ENCODE measurements around the gene YAP1. TPM values are rescaled to one million over a fixed set of nuclear protein-coding genes. Genes with fewer than 3 reads are reported as not detected.

Gene YAP1
- polyA plus RNA-seq, 1 donor from 2014 or later, result 0.46 TPM

DNA sequence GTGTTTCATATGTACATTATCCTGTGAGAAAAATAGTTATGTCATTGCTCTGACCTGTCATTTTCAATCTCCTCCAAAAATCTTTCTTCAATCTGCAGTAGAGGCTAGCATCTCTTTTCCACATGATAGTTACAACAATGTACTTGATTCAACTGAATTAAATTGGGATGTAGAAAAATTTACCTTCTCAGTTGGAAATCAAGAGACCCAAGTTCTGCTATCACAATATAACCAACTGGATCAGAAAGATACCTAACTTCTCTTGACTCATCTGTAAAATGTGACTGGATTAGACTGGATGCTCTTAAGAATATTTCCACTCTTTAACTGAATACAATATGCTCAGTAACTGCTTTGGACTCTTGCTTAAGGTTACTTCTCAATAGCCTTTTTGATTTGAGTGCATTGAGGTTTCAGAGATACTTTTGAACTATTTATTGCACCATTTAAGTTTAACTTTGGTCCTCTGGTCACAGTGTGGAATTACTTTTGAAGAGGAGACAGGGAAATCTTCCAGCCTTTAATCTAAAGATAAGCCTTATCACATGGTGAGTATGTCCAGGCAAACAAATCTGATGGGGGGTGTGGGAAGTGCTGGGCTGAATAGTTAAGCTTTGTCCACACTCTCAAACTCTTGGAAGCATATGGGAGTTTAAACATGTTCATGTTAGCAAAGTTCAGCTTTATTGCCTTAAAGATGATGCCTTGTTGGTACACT is 82.3 kb downstream of the YAP1 start:
- Histone ChIP-seq H3K4me2 (ENCODE audit: low read length) (no peak overlapping the region), H3K4me3 (ENCODE audit: low read length) (no peak overlapping the region), H3K79me2 (replicated peaks; ENCODE audit: insufficient read depth, low read length) (no peaks in the 10 kb centered on the region), H3F3A (ENCODE audit: insufficient read depth, low read length, poor library complexity, severe bottlenecking) (no peaks in the 10 kb centered on the region), H4K20me1 (ENCODE audit: insufficient read depth) (no peaks in the 10 kb centered on the region), H3K9me3 (ENCODE audit: low read length) (no peaks in the 10 kb centered on the region), H3K9ac (ENCODE audit: low read length) (no peak overlapping the region), H2AFZ (ENCODE audit: low read depth, low read length) (no peak overlapping the region), H3K27me3 (ENCODE audit: insufficient read depth, low read depth, low read length) (no peaks in the 10 kb centered on the region), H3K9me2 (ENCODE audit: insufficient read depth, low read length) (no peaks in the 10 kb centered on the region), H3K27ac (ENCODE audit: low read length) (no peak overlapping the region), H3K36me3 (ENCODE audit: insufficient read depth, low read length) (no peaks in the 10 kb centered on the region)
- TF ChIP-seq RAD21 (conservative IDR thresholded peaks at IDR 0.05) (no peak), EZH2 (IDR thresholded peaks at IDR 0.05; ENCODE audit: borderline replicate concordance, insufficient read depth, low read length, poor library complexity, severe bottlenecking) (no peak), TAF1 (IDR thresholded peaks at IDR 0.05; ENCODE audit: low read depth) (no peak), EP300 (conservative IDR thresholded peaks at IDR 0.05; ENCODE audit: poor library complexity, severe bottlenecking) (no peak), SMC3 (conservative IDR thresholded peaks at IDR 0.05; ENCODE audit: poor library complexity) (no peak), POLR2AphosphoS5 (IDR thresholded peaks at IDR 0.05) (no peak), MXI1 (conservative IDR thresholded peaks at IDR 0.05; ENCODE audit: poor library complexity, severe bottlenecking) (no peak)
- TF ChIP-seq, protein P1, sequence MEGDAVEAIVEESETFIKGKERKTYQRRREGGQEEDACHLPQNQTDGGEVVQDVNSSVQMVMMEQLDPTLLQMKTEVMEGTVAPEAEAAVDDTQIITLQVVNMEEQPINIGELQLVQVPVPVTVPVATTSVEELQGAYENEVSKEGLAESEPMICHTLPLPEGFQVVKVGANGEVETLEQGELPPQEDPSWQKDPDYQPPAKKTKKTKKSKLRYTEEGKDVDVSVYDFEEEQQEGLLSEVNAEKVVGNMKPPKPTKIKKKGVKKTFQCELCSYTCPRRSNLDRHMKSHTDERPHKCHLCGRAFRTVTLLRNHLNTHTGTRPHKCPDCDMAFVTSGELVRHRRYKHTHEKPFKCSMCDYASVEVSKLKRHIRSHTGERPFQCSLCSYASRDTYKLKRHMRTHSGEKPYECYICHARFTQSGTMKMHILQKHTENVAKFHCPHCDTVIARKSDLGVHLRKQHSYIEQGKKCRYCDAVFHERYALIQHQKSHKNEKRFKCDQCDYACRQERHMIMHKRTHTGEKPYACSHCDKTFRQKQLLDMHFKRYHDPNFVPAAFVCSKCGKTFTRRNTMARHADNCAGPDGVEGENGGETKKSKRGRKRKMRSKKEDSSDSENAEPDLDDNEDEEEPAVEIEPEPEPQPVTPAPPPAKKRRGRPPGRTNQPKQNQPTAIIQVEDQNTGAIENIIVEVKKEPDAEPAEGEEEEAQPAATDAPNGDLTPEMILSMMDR (IDR thresholded peaks at IDR 0.05; ENCODE audit: poor library complexity, severe bottlenecking), result no peak
- TF ChIP-seq, protein P2, sequence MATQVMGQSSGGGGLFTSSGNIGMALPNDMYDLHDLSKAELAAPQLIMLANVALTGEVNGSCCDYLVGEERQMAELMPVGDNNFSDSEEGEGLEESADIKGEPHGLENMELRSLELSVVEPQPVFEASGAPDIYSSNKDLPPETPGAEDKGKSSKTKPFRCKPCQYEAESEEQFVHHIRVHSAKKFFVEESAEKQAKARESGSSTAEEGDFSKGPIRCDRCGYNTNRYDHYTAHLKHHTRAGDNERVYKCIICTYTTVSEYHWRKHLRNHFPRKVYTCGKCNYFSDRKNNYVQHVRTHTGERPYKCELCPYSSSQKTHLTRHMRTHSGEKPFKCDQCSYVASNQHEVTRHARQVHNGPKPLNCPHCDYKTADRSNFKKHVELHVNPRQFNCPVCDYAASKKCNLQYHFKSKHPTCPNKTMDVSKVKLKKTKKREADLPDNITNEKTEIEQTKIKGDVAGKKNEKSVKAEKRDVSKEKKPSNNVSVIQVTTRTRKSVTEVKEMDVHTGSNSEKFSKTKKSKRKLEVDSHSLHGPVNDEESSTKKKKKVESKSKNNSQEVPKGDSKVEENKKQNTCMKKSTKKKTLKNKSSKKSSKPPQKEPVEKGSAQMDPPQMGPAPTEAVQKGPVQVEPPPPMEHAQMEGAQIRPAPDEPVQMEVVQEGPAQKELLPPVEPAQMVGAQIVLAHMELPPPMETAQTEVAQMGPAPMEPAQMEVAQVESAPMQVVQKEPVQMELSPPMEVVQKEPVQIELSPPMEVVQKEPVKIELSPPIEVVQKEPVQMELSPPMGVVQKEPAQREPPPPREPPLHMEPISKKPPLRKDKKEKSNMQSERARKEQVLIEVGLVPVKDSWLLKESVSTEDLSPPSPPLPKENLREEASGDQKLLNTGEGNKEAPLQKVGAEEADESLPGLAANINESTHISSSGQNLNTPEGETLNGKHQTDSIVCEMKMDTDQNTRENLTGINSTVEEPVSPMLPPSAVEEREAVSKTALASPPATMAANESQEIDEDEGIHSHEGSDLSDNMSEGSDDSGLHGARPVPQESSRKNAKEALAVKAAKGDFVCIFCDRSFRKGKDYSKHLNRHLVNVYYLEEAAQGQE (IDR thresholded peaks at IDR 0.05; ENCODE audit: borderline replicate concordance), result no peak

DNA sequence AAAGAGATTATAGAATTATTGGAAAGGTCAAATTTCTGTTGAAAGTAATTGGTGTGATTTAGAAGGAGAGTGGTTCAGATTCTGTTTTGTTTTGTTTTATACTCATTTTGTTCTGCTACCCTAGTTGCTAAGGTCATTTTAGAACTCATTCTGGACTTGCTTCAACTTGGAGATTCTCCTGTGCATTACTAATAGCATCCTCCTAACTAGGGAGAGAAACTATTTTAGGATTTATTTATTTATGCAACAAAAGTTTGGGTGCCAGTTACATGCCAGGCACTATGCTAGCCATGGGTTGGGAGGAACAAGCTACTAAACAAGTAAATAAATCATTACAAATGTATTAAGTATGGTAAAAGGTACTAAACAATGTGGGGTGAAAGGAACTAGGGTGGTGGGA is 84.0 kb downstream of the YAP1 start:
- Histone ChIP-seq H3K27me3 (ENCODE audit: insufficient read depth, low read depth, low read length) (no peaks in the 10 kb centered on the region), H3K79me2 (replicated peaks; ENCODE audit: insufficient read depth, low read length) (no peaks in the 10 kb centered on the region), H3K9ac (ENCODE audit: low read length) (no peak overlapping the region), H3F3A (ENCODE audit: insufficient read depth, low read length, poor library complexity, severe bottlenecking) (no peaks in the 10 kb centered on the region), H3K36me3 (ENCODE audit: insufficient read depth, low read length) (no peaks in the 10 kb centered on the region), H4K20me1 (ENCODE audit: insufficient read depth) (no peaks in the 10 kb centered on the region), H3K27ac (ENCODE audit: low read length) (no peak overlapping the region), H3K4me3 (ENCODE audit: low read length) (no peak overlapping the region), H3K4me2 (ENCODE audit: low read length) (no peak overlapping the region), H3K9me2 (ENCODE audit: insufficient read depth, low read length) (no peaks in the 10 kb centered on the region), H2AFZ (ENCODE audit: low read depth, low read length) (no peak overlapping the region), H3K9me3 (ENCODE audit: low read length) (no peaks in the 10 kb centered on the region)
- TF ChIP-seq POLR2AphosphoS5 (IDR thresholded peaks at IDR 0.05) (no peak), RAD21 (conservative IDR thresholded peaks at IDR 0.05) (no peak), EP300 (conservative IDR thresholded peaks at IDR 0.05; ENCODE audit: poor library complexity, severe bottlenecking) (no peak), TAF1 (IDR thresholded peaks at IDR 0.05; ENCODE audit: low read depth) (no peak), EZH2 (IDR thresholded peaks at IDR 0.05; ENCODE audit: borderline replicate concordance, insufficient read depth, low read length, poor library complexity, severe bottlenecking) (no peak), MXI1 (conservative IDR thresholded peaks at IDR 0.05; ENCODE audit: poor library complexity, severe bottlenecking) (no peak), SMC3 (conservative IDR thresholded peaks at IDR 0.05; ENCODE audit: poor library complexity) (no peak)
- TF ChIP-seq, protein P2 (IDR thresholded peaks at IDR 0.05; ENCODE audit: borderline replicate concordance), result no peak
- TF ChIP-seq, protein P1 (IDR thresholded peaks at IDR 0.05; ENCODE audit: poor library complexity, severe bottlenecking), result no peak
